Islet of Langerhans (tissue), 1 donor: Measurements from ENCODE around the gene SLC15A3.

ENCODE experiments used
- FAIRE-seq: peaks from one replicate; lab custom pipeline; 2011; peaks lifted over from hg19 to GRCh38; lab: Jason Lieb, UNC

The SLC15A3 gene

DNA sequence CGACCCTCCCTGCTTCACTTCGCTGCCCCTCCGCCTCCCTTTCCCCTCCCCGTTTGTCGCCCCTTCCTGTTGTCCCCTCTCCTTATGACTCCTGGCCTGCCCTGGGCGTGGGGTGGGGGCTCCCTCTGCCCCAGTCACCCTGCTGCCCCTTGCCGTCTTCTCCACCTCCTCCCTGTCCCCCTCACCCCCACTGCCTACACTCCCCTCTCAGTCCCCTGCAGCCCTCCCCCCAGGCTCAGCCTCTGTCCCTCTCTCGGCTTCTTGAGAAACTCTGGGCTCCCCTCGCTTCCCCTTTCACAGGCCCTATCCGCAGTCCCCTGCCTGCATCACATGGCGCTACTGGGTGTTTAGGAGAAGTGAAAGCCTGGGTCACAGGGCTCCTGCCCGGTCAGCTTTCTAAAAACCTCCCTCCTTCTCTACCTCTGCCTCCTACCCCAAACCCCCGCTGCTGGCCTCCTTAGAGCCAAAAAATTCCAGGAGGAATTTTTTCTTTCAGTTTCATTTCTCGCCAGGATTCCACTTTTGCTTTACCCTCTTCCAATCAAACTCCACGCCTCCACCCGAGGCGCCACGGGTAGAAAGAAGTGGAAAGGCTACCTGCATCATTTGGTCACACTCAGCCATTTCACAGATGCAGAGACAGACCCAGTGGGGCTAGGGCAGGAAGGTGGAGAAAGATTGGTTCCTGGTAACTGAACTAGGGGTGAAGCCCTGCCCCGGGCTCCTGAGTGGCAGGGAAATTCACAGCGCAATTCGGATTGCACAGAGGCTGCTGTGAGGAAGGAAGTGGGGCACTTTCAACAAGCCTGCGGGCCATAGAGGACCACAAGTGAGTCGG lies at the start of gene SLC15A3:
TSS of gene SLC15A3 (minus strand) at position 273 of the 838 bp plus-strand sequence. CDS start 625 bp downstream, outside the sequence.
- FAIRE-seq = no peak

DNA sequence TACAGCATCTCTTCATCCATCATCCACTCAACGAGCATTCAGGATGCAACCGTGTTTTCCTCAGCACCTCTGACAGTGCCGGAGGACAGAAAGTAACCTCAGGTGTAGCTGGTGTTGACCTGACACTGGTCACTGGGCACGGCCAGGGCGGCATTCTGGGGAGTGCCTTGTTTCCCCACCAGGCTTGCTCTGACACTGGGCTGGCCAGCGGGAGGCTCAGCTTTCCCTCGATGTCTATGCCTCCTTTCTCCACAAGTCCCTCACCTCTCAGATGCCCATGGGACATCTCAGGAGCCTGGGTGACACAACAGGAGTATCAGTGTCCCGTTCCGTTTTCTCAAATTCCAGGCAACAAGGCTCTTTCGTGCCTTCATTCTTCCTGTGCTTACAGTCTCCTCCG lies 48.5 kb upstream of the SLC15A3 start:
- no peak for FAIRE-seq

DNA sequence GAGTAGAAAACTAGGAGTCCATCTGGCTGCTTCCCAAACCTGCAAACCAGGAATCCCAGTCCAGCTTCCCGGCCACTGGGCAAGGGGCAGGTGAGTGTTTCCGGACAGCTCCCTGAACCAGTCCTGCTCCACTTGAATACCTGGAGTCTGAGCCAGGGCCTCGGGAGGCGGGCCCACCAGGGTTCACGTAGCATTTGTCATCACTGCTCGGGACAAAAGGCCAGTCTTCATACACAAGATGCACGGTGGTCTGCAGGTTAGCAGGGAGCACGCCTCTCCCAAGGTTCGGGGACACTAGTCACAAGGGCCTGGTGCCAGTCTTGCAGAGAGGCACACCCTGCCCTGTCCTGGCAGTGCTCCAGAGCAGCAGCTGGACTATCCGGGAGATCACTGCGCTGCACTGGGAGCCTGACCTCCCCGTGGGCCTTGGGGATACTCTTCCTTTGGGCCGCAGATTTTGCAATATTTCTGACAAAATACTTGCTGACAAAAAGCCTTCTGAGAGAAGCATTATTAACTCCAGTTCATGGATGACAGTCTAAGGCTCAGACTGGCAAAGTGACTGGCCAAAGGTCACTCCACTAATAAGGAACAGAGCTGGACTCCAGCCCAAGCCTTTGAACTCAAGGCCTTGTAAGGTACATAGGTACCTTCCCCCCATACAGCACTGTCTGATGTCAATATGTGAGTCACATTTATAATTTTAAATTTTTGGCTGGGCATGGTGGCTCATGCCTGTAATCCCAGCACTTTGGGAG lies 44.6 kb upstream of the SLC15A3 start:
- FAIRE-seq = no peak

DNA sequence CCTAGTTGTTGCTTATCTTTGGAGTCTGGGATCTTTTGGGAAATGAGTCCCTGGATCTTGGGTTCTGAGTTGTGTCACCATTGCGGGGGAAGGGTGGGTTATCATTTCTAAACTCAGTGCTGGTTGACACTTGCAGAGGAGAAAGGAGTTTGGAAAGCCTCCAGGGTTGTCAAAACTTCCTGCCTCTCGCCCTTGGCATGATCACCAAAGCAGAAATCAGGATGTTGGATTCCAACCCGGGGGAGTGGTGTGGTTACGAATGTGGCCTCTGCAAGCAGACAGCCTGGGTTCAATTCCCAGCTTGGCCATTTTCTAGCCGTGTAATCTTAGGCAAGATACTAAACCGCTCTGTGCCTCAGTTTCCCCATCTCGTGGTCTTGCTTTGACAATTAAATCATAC lies 43.8 kb upstream of the SLC15A3 start:
- no peak for FAIRE-seq

DNA sequence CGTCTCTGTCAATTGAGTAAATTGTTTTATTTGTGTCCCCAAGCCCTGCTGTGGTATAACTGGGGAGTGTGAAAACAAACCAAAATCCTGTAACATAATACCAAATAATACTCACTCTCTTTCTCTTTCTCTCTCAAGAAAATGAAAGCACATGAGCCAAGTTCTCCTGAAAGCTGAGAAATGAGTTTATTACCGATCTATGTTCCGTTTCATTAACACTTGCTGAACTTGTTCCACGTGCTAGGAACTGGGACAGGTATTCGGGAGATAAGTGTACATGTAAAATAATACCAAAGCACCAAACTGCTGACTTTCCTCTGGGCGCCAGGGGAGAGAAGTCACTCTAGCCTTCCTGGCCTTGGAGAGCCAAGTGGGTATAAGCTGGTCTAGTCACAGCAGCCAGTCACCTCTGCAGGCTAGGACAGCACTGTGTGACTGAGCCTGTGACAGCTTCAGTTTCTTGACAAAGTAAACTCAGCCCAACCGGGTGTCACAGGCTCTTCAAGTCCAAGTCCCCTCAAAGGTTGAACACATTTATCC lies 42.6 kb upstream of the SLC15A3 start:
- no peak for FAIRE-seq

DNA sequence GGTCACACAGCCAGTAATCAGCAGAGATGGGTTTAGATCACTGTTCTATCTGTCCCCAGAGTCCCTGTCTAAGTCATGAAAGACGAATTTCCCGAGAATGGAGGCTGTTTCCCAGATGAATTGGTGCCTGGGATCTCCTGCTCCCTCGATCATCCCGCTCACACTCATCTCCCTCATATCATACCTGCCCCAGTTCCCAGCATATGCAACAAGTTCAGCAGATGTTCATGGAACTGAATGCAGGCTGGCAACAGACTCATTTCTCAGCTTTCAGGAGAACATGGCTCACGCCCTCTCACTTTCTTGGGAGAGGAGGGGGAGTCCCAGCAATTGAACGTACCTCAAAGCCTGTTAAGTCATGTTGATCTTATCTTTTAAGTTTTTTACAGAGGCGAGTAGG lies 41.6 kb upstream of the SLC15A3 start:
- no peak for FAIRE-seq

DNA sequence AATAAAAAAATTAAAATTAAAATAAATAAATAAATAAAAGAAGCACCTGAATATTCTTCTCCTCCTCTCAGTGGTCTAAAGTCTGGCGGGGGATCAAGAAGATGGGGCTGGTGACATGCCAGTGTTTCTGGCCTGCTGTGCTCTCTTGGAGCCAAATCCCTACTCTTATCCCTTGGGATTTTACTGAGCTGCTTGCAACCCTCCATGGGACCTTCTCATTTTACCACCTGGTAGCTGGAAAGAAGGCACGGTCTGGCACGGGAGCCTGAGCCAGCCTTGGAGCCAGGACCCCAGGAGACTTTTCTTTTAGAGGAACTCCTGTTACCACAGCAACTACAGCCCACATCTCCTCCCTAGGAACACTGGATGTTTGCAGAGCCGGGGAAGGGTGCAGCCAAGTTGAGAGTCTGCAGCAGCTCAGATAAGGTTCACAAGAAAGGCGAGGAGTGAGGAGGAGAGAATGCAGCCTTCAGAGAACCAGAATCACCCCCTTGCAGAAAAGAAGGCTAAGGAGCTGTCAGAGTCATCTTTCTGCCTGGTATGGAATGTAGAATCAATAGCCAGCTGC lies 41.0 kb upstream of the SLC15A3 start:
- no peak for FAIRE-seq

DNA sequence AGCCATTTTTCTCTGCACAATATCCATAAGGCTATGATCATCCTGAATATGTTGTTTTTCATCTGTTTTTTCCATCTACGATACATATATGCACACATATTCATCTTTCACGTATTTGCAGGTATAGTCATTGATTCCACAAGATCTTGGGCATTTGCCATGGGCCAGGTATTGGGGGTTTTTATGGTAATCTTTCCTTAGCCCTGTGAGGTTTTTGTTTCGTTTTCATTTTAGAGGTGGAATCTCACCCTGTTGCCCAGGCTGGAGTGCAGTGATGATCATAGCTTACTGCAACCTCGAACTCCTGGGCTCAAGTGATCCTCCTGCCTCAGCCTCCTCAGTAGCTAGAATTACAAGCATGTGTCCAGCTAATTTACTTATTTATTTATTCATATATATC lies 39.5 kb upstream of the SLC15A3 start:
- FAIRE-seq = no peak

DNA sequence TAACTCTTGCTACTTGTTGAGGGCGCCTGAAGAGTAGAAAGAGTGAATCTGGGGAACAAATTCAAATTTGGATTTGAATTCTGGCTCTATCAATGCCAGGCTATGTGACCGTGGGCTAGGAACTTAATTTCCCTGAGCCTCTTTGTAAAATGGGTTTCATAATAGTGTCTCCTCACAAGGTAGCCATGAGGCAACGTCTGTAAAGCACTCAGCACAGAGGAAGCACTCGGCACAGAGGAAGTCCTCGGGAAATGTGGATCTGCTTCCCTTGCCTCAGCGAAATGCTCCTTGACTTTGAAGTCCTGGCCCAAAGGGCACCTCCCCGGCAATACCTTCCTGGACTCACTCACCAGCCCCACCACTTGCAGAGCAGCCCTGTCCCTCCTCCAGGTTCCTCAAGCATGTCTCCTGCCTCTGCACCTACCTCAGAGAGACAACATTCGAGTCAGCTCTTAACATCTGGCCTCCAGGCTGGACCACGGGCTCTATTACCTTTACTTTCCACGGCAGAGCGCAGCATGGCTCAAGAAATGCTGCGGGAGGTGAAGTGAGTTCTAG lies 37.2 kb upstream of the SLC15A3 start:
- FAIRE-seq = no peak

DNA sequence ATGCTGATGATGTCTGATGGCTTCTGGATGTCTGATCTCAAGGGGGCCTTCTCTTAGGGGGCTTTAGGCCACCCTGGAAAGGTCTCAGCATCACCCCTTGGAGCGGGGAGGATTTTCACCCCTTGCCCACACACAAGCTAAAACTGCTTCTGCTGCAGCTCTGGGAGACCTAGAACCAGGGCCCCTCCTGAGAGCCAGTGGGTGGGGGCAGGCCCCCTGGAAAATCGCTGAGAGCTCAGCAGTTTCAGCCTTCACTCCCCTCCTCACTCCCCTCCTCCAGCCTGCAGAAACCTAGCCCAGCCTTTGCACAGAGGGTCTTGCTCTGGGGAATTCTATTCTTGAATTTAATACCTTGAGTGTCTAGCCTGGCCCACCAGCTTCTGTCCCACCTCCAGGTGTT lies 36.7 kb upstream of the SLC15A3 start:
- no peak for FAIRE-seq

DNA sequence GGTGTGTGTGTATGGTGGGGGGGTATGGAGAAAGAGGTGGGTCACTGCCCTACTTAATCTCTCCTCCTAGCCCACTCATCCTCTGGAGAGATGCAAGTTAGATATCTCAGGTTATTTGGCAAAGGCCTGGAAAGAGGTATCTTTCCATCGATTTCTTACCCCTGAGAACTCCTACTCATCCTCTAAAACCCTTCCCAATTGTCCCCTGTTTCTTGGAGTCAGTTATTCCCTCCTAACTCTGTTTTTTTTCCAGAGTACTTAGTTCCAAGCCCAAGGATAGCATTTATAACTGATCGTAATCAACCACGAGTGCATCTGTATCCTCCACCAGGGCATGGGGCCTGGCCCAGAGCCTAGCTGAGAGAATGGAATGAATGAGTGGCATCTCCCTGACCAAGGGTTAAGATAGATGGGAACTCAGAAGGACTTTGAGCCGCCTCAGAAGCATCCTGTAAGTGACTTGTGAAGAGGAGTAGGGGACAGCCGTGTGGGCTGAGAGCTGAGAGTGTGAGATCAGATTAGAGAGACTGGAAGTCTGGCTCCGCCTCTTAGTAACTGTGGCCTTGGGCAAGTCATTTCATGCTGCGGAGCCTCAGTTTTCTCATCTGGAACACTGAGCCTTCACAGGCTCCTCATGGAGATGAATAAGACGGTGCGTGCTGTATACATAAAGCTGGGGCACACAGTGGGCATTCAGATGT lies 35.8 kb upstream of the SLC15A3 start:
- no peak for FAIRE-seq

DNA sequence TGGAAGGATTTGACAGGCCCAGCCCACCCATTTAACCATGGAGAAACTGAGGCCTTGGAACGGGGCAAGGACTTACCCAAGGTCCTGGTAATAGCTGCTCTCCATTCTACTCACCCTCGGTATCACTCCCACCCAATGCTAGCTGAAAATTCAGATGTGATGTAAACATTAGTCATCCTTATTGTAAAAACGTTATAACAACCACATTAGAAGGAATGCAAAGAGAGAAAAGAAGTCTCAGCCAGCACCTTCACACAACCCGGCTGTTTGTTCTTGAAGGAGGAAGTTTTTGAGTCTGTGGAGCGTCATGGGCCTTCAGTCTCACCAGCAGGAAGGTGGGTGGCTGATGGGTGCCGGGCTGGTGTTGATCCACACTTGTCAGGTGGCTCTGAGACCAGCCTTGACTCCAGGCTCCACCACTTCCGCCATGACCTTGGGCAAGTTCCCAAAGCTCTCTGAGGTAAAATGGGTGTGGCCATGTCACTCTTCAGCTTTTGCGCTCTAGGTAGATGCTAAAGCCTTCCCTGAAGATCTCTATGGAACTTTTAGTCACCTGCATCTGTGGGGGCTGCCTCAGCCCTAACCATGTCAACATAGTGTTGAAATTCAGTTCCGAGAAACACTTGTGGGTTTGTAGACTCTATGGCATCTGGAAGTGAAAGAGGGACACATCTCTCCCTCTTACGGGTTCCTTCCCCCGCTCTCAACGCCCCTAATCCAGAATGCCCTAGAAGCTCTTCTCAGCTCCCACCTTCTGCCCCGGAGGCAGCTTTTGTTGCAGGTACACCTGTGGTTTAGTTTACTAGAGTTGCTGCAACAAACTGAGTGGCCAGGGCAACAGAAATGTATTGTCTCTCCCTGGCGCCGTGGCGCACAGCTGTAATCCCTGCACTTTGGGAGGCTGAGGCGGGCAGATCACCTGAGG lies 34.3 kb upstream of the SLC15A3 start:
- FAIRE-seq = no peak

DNA sequence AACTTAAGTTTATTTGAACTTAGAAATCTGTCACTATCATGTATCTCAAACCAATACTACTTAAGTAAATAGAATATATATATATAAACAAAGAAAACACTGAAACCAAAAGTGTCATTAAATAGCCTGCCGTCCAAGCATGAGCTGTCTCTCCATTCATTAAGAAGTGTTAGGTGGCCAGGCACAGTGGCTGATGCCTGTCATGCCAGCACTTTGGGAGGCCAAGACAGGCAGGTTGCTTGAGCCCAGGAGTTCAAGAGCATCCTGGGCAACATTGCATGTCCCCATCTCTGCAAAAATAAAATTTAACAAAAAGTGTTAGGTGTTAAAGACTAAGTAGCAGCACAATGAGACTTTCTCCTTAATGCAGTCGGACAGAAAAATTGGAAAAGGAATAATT lies 33.5 kb upstream of the SLC15A3 start:
- FAIRE-seq = no peak

DNA sequence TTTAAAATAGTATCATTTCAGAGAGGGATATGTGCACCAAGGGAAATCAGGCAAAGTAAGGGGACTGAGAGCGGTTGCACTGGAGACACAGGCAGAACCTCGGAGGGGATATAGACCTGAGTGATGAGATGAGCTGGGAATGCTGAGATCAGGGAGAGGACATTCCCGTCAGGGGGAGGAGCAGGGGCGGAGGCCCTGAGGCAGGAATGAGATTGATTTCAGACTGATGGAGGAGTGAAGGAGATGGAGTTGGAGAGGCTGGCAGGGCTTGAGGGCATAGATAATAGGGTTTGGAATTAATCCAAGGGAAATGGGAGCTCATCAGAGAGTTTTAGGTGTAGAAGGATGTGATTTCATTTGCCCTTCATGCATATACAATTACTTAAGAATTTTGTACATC lies 32.7 kb upstream of the SLC15A3 start:
- FAIRE-seq = no peak

DNA sequence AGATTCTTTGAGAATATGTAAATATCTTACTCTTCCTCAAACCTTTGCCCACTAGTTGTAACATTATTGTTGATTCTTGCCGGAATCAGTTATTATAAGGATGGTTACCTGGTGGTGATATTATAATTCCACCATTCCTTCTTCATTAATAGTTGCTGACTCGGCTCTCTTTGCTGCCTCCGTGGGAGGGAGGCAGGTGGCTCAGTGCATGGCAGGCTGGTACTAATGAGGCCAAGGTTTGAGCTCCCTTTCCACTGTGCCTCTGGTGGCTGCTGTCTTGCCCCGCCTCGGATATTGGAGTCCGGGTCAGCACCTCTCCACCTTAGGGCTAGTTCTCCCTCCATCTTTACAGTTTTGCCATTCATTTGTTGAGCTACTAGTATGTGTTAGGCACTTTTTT lies 32.2 kb upstream of the SLC15A3 start:
- FAIRE-seq = no peak

DNA sequence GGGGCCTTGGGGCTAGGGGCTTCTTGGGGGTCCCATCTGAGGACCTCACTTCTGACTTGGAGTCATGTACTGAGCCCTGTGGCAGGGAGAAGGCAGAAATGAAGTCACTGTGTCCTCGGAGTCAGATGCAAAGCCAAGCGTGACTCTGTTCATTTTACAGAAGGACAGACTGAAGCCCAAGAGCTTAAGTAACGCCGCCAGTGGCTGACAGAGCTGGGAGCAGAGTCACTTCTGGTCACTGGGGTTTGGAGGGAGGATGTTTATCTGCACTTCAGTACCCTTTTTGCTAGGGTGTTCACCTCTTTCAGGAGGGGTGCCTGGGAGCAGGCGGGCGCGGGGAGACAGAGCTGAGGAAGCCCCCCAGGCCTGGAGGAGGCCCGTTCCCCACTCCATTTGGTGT lies 30.2 kb upstream of the SLC15A3 start:
- no peak for FAIRE-seq

DNA sequence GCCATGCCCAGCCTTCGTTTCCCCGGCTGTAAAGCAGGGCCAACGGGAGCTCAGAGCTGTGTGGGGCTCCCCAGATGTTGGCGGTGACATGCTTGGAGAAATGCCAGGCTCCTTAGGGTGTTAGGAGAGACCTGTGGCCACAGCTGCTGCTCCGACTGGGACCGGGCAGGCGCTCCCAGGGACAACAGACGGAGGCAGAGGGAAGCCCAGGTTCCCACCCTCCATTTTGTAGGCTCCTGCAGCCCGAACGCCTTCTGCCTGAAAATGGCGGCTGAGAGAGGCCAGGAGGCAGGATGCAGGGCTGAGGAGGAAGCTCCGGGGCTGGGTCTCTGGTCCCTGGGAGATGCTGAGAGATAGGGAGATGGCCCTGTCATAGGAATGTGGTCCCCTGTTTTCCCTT lies 29.5 kb upstream of the SLC15A3 start:
- no peak for FAIRE-seq

DNA sequence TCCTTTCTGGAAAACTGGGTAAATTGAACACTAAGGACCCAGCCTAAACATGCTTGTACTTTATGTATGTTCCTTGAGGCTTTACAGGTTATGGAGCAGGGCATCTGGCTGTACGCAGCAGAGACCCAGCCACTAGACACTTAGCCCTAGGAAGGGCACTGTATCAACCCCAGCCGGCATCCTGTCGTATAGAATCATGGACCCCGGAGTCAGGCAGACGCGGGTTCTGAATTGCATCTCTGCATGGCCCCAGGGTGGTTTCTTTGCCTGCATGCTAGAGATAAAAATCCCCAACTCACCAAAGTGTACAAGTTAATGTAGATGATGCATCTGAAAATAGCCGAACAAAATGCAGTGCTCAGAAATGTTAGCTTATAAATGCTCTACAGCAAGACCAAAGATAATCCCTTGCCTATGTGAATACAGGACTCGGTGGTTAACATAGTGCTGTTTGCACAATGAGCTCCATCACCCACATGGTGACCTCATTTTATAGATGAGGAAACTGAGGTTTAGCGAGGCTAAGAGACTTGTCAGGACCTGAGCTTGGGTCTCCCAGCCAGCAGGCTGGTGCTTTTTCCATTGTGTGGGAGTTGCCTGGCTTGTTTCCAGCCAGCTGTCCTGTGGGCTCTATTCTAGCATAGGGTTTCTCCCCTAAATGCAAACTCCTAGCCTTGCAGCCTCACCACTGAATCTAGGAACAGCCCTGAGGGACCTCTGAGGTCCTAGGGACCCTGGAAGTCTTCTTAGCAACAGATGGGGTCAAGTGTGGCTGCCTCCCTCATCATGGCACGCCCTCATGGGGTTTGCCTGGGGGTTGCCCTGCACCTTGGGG lies 26.8 kb upstream of the SLC15A3 start:
- no peak for FAIRE-seq

DNA sequence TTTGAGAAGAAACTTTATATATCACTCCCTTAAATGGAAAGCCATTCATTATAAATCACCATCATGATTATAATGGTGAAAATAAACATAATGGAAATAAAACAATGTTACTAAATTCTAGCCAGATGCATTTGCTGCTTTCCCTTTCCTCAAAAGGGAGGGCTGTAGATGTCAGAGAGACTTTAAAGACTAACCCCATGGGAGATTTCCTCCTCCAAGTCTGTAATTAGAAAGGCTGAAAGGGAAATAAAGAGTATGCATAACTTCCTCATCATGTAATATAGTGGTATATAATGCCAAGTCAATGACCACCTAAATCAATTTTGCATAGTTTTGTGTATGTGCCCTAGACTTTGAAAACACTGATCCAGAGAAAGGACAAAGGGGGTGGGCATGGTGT lies 25.9 kb upstream of the SLC15A3 start:
- no peak for FAIRE-seq

DNA sequence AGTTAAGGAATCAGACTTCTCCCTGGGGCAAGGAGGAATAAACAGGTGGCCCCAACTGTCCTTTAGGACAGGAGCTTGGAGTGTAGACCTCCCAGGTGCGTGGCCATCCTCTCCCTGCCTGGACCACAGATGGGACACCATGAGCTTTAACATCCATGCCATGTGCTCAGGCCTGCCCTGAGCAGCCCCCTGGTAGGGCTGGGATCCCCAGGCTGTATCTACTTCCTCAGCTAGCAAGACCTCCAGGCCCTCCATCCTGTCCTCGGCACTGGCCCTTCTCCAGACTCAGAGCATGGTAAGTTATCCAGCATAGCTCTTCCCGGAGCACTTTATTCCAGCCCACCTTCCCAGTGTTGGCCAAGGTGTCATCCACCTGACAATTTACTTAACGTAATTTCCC lies 25.2 kb upstream of the SLC15A3 start:
- FAIRE-seq = no peak
